MM.1S (cell line): ENCODE results near the gene GATB.

ENCODE experiments used
- EZH2 ChIP-seq: fragments of 300-600 bp; sonication (generic); optimal IDR thresholded peaks from 2 replicates; pipeline ENCODE3; 2017; ENCODE audit warnings: low read depth, mild to moderate bottlenecking, antibody characterized with exemption, low read length, mixed read lengths
- EZH2phosphoT487 ChIP-seq: fragments of 300-600 bp; sonication (generic); IDR thresholded peaks from 2 replicates; pipeline ENCODE4 v1.6.1; 2018; ENCODE audit warnings: antibody characterized with exemption, low read length
- TF ChIP-seq, protein P1 (sequence below): fragments of 300-600 bp; sonication (generic); IDR thresholded peaks from 2 replicates; pipeline ENCODE4 v1.5.1; 2016; ENCODE audit warnings: antibody characterized with exemption, low read length, mixed read lengths

DNA sequence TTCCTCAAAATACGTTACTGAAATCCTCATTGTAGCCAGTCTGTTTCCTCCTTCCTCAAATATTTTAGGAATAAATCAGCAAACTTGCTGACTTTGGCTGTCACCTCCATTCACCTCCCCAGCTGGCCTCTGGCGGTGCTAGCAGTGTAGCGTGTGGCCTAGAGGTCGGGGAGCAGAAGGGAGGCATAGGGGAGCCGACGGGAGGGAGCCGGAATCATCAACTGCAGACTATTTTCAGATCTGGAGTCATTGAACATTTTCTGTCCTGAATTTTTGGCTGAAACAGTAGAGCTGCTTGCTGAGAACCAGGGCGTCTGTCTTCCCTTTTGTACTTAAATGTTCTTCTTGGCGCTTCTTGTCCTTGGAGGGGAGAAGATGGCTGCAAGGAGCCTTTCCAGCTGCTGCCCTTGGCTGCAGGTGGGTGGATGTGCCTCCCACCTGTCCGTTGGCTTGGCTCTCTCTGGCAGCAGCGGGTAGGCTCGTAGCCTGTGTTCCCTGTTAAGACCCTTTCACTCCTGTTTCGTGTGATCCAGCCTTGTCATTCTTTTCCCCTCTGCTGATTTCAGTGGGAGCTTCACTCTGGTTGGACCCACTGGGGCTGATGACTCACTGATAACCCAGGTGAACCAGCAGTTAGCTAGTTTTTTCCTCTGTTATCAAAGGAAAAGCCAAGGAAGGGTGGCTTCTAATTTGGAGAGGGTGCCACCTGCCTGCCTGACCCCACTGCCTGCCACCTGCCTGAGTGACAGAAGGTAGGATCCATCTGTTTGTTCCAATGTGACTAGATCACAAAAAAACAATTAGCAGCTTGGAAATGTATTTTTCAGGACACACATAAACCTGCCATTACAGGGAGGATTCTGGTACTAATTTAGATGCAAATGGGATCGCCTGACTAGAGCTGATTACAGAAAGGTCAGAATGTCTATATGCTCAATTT lies 135.9 kb downstream of the GATB start:
- TF ChIP-seq, protein P1, sequence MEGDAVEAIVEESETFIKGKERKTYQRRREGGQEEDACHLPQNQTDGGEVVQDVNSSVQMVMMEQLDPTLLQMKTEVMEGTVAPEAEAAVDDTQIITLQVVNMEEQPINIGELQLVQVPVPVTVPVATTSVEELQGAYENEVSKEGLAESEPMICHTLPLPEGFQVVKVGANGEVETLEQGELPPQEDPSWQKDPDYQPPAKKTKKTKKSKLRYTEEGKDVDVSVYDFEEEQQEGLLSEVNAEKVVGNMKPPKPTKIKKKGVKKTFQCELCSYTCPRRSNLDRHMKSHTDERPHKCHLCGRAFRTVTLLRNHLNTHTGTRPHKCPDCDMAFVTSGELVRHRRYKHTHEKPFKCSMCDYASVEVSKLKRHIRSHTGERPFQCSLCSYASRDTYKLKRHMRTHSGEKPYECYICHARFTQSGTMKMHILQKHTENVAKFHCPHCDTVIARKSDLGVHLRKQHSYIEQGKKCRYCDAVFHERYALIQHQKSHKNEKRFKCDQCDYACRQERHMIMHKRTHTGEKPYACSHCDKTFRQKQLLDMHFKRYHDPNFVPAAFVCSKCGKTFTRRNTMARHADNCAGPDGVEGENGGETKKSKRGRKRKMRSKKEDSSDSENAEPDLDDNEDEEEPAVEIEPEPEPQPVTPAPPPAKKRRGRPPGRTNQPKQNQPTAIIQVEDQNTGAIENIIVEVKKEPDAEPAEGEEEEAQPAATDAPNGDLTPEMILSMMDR: no peak
- TF ChIP-seq EZH2 (no peak), EZH2phosphoT487 (no peak)
